Stimulated activated CD8-positive, alpha-beta memory T cell treated with anti-CD3 and anti-CD28 coated beads, Interleukin-2, amount 100 ng/mL, for 1 hour (primary cell): ENCODE measurements around the gene SIRT7.

Source experiments
- DNase-seq, 2 donors: peaks; one replicate each; pipeline ENCODE4 v3.0.0-alpha.2; 2020; ENCODE audit warnings: low read depth in 2 of 2

Gene SIRT7

GRCh38 chr17:81905993-81906392 lies 12.0 kb downstream of the SIRT7 start:
- DNase-seq, result no peak

- DNase-seq, result no peak
Observed at GRCh38 chr17:81905424-81905875, 12.5 kb downstream of the SIRT7 start.

GRCh38 chr17:81904600-81905423 lies 13.2 kb downstream of the SIRT7 start:
- no peak for DNase-seq

DNA sequence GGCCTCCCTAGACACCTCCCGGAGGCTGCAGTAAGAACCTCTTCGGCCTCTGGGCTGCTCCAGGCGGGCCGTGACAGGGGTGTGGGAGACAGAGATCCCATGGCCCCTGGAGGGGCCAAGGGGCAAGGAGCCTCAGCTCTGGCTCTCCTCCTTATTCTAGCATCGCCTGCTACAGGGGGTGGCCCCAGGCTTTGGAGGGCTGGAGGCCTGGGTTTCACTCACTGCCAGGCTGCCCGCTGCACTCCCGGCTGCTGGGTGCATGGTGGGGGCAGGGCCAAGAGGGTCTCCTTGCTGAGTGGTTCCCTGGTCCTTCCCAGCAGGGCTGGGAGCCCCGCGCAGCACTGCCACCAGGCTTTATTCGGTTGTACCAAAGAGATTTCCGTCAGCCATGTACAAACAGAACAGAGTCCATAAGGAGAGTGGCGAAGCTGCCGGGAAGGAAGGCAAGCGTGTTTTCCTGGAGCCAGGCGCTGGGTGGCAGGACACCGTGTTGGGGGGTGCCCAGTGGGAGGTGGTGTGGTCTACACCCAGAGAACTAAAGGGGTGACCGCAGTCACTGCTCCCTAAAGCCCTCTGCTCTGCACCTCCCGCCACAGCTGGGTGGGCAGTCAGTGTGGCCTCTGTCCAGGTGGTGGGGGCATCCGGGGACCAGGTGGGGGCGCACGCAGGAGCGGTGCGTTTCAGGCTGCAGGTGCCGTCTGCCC lies 13.9 kb downstream of the SIRT7 start:
- no peak for DNase-seq

- DNase-seq, result no peak
Observed at GRCh38 chr17:81903415-81903831, 14.6 kb downstream of the SIRT7 start.

DNA sequence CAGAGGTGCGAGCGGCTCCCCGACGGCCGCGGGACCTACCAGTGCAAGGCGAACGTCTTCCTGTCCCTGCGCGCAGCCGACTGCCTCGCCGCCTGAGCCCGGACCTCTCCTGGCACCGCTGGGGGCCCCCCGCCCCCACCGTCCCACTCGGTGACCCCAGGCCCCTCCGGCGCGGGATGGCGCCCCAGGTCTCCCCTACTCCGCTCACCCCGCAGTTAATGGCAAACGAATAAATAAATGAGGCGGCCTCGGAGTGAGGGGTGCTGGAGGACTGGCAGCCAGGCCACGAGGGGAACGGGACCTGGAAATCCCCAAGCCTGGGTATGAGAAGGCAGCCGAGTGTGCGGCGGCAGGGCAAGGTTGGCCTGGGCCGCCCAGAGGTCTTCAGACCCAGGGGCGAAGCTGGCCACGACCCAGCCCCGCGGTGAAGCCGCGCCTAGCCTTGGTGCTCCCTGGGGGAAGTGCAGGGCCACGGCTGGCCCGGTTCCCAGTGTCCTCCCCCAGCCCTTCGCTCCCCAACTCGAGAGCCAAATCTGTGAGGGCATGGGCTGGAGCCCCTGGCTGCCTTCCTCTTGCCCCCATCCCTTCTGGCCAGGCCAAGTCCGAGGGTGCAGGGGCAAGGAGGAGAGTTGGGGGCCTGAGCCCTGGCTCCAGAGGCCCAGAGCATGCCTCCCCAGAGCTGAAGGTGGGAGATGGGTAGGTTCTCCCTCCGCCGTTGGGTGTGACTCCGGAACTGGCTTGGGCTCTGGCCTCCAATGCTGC lies 15.1 kb downstream of the SIRT7 start:
- DNase-seq, result no peak

- DNase-seq, result no peak
Observed at GRCh38 chr17:81902023-81902652, 15.8 kb downstream of the SIRT7 start, which contains the start of gene NPB. Gene NPB (plus strand): TSS chr17:81902238. CDS start chr17:81902278, 40 bp downstream.

- no peak for DNase-seq
Observed at GRCh38 chr17:81901167-81902022, 16.6 kb downstream of the SIRT7 start.

DNA sequence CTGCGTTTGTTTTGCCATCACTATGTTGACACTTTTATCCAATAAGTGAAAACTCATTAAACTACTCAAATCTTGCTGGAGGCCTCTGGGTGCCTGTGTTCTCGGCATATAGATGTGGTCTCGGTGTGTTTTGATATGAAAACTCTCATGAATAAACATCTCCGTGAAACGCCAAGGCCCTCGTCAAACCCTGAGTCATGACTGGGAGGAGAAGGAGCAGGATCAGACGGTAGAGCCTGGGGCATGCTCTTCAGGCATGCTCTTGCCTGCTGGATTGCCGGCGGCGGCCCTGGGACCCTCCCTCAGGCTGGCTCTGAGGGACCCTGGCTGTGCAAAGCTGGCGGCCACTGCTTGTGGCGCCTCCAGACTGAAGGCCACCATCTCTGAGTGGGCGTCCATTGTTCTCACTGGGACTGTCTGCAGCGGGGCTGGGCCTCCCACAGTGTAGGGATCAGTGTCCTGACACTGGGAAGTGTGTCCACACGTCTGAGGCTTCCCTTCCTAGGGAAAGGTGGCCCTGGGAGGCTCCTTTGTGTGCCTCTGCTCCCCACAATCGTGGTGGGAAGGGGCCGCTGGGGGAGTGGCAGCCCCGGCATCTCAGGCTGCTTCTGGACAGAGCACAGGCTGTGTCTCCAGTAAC lies 17.7 kb downstream of the SIRT7 start:
- DNase-seq, result no peak

- DNase-seq, result no peak
Observed at GRCh38 chr17:81899514-81900166, 18.3 kb downstream of the SIRT7 start.

DNA sequence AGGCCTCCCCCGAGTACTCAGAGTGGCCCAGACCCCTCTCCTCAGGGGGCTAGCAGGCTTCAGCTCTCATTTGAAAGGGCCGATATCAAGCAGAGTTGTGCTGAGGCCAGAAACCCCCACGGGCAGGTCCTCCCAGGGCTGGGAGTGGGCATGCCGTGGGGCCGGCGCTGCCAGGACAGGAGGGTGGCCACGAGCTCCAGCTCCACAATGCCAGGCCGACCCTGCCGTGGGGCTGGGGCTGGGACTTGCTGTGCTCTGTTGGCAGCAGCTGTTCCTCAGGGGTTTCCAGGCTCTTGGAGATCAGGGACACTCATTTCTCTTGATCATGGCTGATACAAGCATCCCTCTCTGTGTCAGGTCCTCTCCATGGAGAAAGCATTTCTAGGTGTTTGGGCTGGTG lies 19.1 kb downstream of the SIRT7 start:
- no peak for DNase-seq

GRCh38 chr17:81898029-81898866 lies 19.7 kb downstream of the SIRT7 start:
- DNase-seq, result no peak

DNA sequence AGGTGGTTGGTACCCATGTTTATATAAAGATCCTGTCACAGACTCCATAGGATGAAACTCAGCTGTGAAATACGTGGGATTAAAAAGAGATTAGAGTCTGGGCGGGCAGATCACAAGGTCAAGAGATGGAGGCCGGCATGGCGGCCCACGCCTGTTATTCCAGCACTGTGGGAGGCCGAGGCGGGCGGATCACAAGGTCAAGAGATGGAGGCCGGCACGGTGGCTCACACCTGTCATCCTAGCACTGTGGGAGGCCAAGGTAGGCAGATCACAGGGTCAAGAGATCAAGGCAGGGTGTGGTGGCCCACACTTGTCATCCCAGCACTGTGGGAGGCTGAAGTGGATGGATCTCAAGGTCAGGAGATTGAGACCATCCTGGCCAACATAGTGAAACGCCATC lies 22.6 kb downstream of the SIRT7 start:
- no peak for DNase-seq

- DNase-seq, result no peak
Observed at GRCh38 chr17:81891303-81891552, 26.7 kb downstream of the SIRT7 start.

- DNase-seq, result no peak
Observed at GRCh38 chr17:81890447-81891302, 27.3 kb downstream of the SIRT7 start.

- DNase-seq, result no peak
Observed at GRCh38 chr17:81889602-81890001, 28.4 kb downstream of the SIRT7 start.

GRCh38 chr17:81888988-81889595 lies 28.9 kb downstream of the SIRT7 start:
- no peak for DNase-seq
